ENCODE measurements around the gene KCNJ1.

Gene KCNJ1

DNA sequence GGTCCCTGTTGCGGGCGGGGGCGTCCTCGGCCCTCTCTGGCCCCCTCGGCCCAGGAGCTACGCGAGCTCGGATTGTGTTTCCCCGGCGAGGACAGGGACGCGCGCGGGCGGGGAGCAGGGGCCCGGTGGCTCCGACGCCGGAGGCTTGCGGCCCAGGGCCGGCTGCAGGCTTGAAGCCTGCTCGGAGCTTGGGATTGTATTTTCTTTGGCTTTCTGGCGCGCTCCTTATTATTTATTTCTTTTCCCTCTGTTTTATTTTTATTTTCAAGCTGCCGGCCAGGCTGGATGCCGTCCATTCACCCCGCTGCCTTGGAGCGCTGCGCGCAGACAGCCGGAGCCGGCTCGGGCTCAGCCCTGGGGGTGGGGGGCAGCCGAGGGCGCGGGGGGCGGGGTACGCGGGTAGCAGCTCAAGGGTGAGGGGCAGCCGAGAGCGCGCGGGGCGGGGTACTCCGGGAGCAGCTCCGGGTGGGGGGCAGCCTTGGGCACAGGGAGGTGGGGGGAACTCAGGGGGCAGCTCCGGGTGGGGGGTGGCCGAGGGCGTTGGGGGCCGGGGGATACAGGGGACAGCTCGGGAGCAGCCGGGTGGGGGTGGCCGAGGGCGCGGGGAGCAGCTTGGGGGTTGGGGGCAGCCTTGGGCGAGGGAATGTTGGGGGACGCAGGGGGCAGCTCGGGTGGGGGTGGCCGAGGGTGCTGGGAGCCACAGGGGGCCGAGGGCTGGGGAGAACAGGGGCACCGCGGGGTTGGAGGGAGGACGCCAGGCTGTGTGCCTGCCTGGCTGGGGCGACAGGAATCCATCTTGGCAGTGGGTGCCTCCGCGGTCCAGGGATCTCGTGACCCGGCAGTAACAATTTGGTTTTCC is 42.7 kb downstream of the KCNJ1 start:
- TF ChIP-seq, protein P1, sequence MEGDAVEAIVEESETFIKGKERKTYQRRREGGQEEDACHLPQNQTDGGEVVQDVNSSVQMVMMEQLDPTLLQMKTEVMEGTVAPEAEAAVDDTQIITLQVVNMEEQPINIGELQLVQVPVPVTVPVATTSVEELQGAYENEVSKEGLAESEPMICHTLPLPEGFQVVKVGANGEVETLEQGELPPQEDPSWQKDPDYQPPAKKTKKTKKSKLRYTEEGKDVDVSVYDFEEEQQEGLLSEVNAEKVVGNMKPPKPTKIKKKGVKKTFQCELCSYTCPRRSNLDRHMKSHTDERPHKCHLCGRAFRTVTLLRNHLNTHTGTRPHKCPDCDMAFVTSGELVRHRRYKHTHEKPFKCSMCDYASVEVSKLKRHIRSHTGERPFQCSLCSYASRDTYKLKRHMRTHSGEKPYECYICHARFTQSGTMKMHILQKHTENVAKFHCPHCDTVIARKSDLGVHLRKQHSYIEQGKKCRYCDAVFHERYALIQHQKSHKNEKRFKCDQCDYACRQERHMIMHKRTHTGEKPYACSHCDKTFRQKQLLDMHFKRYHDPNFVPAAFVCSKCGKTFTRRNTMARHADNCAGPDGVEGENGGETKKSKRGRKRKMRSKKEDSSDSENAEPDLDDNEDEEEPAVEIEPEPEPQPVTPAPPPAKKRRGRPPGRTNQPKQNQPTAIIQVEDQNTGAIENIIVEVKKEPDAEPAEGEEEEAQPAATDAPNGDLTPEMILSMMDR (IDR thresholded peaks at IDR 0.05; ENCODE audit: low read length, missing control alignments): no peak
- no peak overlapping the region for H3K4me3 ChIP-seq (replicated peaks; ENCODE audit: low read depth, low read length)
- no peak for DNase-seq (ENCODE audit: low read depth)

DNA sequence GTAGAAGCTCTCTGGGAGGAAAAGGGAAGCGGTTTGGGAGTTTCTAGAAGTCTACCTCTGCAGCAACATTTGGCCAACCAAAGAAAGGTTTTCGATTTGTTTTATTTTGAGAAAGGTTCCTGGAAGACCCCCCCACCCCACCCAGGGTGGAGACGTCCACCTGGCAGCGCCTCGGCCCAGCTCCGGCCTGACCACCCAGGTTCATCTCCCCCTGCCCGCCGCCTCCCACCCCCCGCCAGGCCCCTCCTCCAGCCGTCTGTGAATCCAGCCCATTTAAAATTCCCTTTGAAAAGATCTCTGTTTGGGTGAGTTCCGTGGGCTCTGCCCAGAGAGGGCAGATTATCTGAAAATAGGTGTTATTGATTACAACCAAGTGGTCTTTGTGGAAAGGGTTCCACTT is 43.3 kb downstream of the KCNJ1 start:
- TF ChIP-seq, protein P1 (IDR thresholded peaks at IDR 0.05; ENCODE audit: low read length, missing control alignments): no peak
- no peak for DNase-seq (ENCODE audit: low read depth)
- no peak overlapping the region for H3K4me3 ChIP-seq (replicated peaks; ENCODE audit: low read depth, low read length)

DNA sequence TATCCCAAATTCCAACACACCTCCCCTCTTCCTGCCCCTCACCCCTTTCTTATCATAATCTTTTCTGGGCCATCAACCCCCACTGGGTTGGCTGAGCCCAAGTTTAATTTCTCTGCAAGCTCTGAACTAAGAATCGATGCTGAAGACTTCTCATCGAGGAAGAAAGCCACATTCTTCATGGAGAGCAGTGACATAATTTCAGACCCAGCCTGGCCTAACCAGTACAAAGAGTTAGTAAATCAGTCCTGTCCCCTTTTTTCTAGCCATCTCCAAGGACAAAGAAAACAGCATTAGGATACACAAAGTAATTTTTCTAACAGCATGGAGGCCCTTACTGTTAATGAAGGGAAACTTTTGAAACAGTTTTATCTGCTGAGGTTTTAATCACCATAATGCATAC is 45.0 kb downstream of the KCNJ1 start:
- TF ChIP-seq, protein P1 (IDR thresholded peaks at IDR 0.05; ENCODE audit: low read length, missing control alignments): no peak
- no peak overlapping the region for H3K4me3 ChIP-seq (replicated peaks; ENCODE audit: low read depth, low read length)
- DNase-seq (ENCODE audit: low read depth): no peak

DNA sequence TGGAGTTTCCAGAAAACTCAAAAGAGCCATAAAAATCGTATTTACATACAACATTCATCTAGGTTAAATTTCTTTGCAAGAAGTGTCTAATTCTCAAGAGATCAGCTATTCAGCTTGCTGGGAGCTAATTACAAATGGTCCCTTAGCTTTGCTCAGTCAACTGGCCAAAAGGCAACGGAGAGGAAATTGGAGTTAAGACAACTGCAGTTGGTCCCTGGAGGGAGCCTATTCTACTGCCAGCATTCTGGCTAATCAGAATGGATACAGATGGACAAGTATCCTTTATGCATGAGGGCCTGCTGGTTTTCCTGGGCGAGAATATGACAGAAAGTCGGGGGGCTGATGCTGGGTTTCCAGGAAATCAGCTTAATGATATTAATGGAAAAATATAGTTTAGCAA is 45.5 kb downstream of the KCNJ1 start:
- DNase-seq (ENCODE audit: low read depth): no peak
- no peak overlapping the region for H3K4me3 ChIP-seq (replicated peaks; ENCODE audit: low read depth, low read length)
- TF ChIP-seq, protein P1 (IDR thresholded peaks at IDR 0.05; ENCODE audit: low read length, missing control alignments): no peak

DNA sequence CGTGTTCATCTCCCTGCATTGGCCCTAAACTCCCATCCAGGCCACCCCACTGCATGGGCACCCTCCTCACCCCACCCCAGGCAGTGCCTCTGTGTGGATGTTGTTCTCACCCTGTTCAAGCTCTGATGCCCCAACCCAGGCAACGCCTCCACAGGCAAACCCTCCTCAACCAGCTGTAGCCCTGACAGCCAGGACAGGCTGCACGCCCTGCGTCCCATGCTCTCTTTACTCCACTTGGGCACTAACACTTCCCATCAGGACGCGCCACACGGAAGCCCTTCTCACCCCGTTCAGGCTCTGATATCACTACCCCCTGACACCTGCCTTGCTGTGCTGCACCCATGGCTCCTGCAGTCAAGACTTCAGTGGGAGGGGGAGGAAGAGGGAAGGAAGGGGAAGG is 47.9 kb downstream of the KCNJ1 start:
- TF ChIP-seq, protein P1 (IDR thresholded peaks at IDR 0.05; ENCODE audit: low read length, missing control alignments): no peak

DNA sequence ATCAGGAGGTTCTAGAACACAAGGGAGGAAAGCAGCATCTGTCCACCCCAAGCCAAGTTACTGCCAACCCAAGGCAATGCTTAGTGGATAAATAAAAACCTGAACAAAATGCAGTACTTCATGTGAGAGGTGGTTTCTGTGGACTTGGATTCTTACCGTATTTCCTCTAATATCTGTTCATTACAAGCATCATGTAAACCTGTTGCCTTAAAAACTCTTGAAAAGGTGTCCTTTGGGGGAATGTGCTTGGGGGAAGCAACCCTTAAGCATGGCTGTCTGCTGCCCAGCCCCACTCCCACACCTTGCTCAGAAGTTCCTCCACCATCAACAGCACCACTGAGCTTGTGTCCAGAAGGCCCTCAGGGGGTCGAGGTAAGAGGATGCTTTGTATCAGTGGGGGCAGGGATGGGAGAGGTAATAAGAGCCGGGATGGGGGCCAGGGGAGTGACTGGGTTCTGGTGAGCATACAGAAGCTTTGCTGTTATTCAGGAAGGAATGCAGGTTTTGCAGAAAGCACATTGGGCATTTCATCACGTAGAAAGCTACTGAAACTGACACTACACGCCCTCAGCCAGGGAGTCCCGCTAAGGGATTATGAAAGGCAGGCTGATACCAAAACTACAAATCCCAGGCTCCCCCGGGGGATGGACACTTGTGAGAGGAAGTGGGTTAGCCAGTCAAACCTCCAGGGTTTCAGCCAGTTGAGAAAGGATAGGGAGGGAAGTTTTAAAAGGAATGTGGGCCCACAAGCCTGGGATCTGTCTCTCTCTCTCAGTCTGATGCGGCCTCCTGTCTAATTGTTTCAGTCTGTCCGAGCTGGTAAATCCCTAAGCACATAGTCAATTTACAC is 52.0 kb downstream of the KCNJ1 start:
- H3K4me3 ChIP-seq (replicated peaks; ENCODE audit: low read depth, low read length): no peak overlapping the region
- DNase-seq (ENCODE audit: low read depth): peak; percentile 79
- TF ChIP-seq, protein P1 (IDR thresholded peaks at IDR 0.05; ENCODE audit: low read length, missing control alignments): no peak

More for the DNA sequence above, 47.9 kb downstream of the KCNJ1 start:
- no peak for DNase-seq (ENCODE audit: low read depth)
- no peak overlapping the region for H3K4me3 ChIP-seq (replicated peaks; ENCODE audit: low read depth, low read length)

Measured in fibroblast of pulmonary artery (primary cell).